ENCODE measurements around the gene BCAS3. TPM values are rescaled to one million over a fixed set of nuclear protein-coding genes. Genes with fewer than 3 reads are reported as not detected.

Gene BCAS3
- total RNA-seq, 4 donors from 2014 or later = 18.2 to 60.6 (median 23.4) TPM

DNA sequence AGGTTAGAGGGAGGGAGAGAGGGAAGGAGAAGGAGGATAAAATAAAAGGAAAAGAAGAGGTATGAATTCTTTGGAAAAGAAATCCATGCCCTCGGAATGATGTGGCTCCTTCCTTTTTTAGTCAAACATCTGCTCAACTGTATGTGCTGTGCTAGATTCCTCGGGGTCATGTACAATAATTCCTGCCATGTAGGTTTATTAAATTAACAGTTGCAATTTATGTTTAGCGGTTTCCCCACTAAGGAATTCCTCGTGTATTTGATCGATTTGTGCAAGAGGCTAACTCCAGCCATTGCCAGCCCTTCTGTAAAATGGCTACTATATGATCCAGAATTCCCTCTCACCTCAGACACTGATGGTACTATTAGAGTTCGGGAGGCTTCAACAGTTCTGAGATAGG, 639.0 kb downstream of the BCAS3 start:
- H3K4me3 ChIP-seq = no peak overlapping the region
- H3K9me3 ChIP-seq = no peaks in the 10 kb centered on the region
- no peak for DNase-seq
- no peak for ATAC-seq
- peaks cover 23 to 27% of the 10 kb centered on the region in 2 donors for H3K4me1 ChIP-seq
- no peaks in the 10 kb centered on the region for H3K27me3 ChIP-seq
- intact Hi-C loops (cut with DNase I; ENCODE audit: low total_unique reads) (no loop called here), in situ Hi-C loops (cut with MboI; ENCODE audit: low sequenced_read_pairs in 4 of 4) (no loop called here)
- no peak for TF ChIP-seq POLR2A (IDR thresholded peaks at IDR 0.05)
- TF ChIP-seq, protein P1, sequence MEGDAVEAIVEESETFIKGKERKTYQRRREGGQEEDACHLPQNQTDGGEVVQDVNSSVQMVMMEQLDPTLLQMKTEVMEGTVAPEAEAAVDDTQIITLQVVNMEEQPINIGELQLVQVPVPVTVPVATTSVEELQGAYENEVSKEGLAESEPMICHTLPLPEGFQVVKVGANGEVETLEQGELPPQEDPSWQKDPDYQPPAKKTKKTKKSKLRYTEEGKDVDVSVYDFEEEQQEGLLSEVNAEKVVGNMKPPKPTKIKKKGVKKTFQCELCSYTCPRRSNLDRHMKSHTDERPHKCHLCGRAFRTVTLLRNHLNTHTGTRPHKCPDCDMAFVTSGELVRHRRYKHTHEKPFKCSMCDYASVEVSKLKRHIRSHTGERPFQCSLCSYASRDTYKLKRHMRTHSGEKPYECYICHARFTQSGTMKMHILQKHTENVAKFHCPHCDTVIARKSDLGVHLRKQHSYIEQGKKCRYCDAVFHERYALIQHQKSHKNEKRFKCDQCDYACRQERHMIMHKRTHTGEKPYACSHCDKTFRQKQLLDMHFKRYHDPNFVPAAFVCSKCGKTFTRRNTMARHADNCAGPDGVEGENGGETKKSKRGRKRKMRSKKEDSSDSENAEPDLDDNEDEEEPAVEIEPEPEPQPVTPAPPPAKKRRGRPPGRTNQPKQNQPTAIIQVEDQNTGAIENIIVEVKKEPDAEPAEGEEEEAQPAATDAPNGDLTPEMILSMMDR (IDR thresholded peaks at IDR 0.05 in 4 of 5, conservative IDR thresholded peaks at IDR 0.05 in 1 of 5) = no peak
- H3K36me3 ChIP-seq = no peaks in the 10 kb centered on the region
- H3K27ac ChIP-seq = no peak overlapping the region

- ATAC-seq = no peak
Observed at GRCh38 chr17:61317779-61318178, 640.1 kb downstream of the BCAS3 start.

GRCh38 chr17:61318684-61319098, 641.0 kb downstream of the BCAS3 start:
- no peaks in the 10 kb centered on the region for H3K27me3 ChIP-seq
- H3K9me3 ChIP-seq = no peaks in the 10 kb centered on the region
- no peak for DNase-seq
- H3K27ac ChIP-seq = no peak overlapping the region
- H3K36me3 ChIP-seq = no peaks in the 10 kb centered on the region
- in situ Hi-C loops (cut with MboI; ENCODE audit: low sequenced_read_pairs in 4 of 4) = no loop called here
- no peak for ATAC-seq
- TF ChIP-seq, protein P1 (IDR thresholded peaks at IDR 0.05 in 4 of 5, conservative IDR thresholded peaks at IDR 0.05 in 1 of 5) = no peak
- no peak for TF ChIP-seq POLR2A (IDR thresholded peaks at IDR 0.05)
- H3K4me1 ChIP-seq = peaks cover 18 to 19% of the 10 kb centered on the region in 2 donors
- intact Hi-C loops (cut with DNase I; ENCODE audit: low total_unique reads) = no loop called here
- H3K4me3 ChIP-seq = no peak overlapping the region

More at GRCh38 chr17:61317779-61318178, 640.1 kb downstream of the BCAS3 start:
- Histone ChIP-seq H3K27me3 (no peaks in the 10 kb centered on the region), H3K4me3 (no peak overlapping the region), H3K36me3 (no peaks in the 10 kb centered on the region), H3K9me3 (no peaks in the 10 kb centered on the region), H3K4me1 (peaks cover 23 to 27% of the 10 kb centered on the region in 2 donors), H3K27ac (no peak overlapping the region)
- DNase-seq = no peak
- no peak for TF ChIP-seq POLR2A (IDR thresholded peaks at IDR 0.05)
- TF ChIP-seq, protein P1 (IDR thresholded peaks at IDR 0.05 in 4 of 5, conservative IDR thresholded peaks at IDR 0.05 in 1 of 5) = no peak
- intact Hi-C loops (cut with DNase I; ENCODE audit: low total_unique reads) = no loop called here
- in situ Hi-C loops (cut with MboI; ENCODE audit: low sequenced_read_pairs in 4 of 4) = no loop called here

- Histone ChIP-seq H3K9me3 (no peaks in the 10 kb centered on the region), H3K27me3 (no peaks in the 10 kb centered on the region), H3K4me1 (peaks cover 4 to 9% of the 10 kb centered on the region in 2 donors), H3K27ac (no peak overlapping the region), H3K4me3 (no peak overlapping the region), H3K36me3 (no peaks in the 10 kb centered on the region)
- in situ Hi-C loops (cut with MboI; ENCODE audit: low sequenced_read_pairs in 4 of 4) (no loop called here), intact Hi-C loops (cut with DNase I; ENCODE audit: low total_unique reads) (no loop called here)
- DNase-seq (no peak), ATAC-seq (no peak)
- TF ChIP-seq POLR2A (IDR thresholded peaks at IDR 0.05) = no peak
- TF ChIP-seq, protein P1 (IDR thresholded peaks at IDR 0.05 in 4 of 5, conservative IDR thresholded peaks at IDR 0.05 in 1 of 5) = no peak
Observed at GRCh38 chr17:61321344-61321743, 643.7 kb downstream of the BCAS3 start.
